Loucy (cell line): ENCODE measurements around the gene PSMB2.

ENCODE experiments used
- EZH2phosphoT487 ChIP-seq: fragments of 200-600 bp; IDR thresholded peaks from 2 replicates; pipeline ENCODE4 v1.6.1; 2018; ENCODE audit warnings: antibody characterized with exemption, mild to moderate bottlenecking, moderate library complexity, borderline replicate concordance
- TF ChIP-seq, protein P1 (sequence below): fragments of 200-600 bp; sonication (generic); conservative IDR thresholded peaks from 2 replicates; pipeline ENCODE4 v1.5.1; 2014; ENCODE audit warnings: mild to moderate bottlenecking, antibody characterized with exemption, low read length

DNA sequence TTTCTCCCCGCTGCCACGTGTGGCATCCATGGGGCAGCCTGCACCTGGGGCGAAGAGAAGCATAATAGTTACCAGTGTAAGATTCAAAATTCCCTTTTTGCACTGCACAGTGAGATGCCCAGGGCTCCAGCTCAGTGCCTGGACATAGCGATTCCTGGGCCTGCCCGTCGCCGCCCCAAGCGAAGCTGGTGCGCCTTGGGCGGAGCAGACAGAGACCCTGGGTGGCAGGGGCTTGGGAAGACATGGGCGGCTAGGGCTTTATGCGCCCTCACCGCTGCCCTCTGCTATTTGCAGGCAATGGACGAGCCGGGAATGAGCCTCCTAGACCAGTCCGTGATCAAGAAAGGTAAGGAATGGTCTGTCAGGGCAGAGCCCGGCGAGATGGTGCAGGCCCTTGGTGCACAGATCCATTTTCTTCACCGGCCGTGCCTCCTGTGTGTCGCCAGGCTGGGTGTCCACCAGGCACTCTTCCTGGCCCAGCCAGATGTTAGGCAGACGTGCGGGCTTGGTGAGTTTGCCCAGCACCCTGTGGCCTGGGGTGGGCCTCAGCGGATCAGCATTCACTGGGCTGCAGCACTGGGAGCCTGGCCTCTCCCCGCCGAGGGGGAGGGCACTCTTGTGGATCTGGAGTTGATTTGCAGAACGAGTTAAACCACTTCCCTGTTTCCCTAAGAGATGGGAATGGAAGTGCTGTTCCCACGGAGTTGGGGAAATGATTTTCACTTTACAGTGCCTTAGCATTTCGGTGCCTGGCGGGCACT is 66.5 kb downstream of the PSMB2 start:
- no peak for TF ChIP-seq EZH2phosphoT487
- TF ChIP-seq, protein P1, sequence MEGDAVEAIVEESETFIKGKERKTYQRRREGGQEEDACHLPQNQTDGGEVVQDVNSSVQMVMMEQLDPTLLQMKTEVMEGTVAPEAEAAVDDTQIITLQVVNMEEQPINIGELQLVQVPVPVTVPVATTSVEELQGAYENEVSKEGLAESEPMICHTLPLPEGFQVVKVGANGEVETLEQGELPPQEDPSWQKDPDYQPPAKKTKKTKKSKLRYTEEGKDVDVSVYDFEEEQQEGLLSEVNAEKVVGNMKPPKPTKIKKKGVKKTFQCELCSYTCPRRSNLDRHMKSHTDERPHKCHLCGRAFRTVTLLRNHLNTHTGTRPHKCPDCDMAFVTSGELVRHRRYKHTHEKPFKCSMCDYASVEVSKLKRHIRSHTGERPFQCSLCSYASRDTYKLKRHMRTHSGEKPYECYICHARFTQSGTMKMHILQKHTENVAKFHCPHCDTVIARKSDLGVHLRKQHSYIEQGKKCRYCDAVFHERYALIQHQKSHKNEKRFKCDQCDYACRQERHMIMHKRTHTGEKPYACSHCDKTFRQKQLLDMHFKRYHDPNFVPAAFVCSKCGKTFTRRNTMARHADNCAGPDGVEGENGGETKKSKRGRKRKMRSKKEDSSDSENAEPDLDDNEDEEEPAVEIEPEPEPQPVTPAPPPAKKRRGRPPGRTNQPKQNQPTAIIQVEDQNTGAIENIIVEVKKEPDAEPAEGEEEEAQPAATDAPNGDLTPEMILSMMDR = no peak
